IMR-90 (cell line): Measurements from ENCODE around the gene PLCL1. TPM values are rescaled to one million over a fixed set of nuclear protein-coding genes. Genes with fewer than 3 reads are reported as not detected.

Source experiments
- ATAC-seq: fragments of 200-7000 bp; cut with Tn5 transposase; 2 replicates; pipeline ENCODE4 v1.9.1; 2020; ENCODE audit warnings: low read depth, mild to moderate bottlenecking, moderate library complexity
- BruUV-seq: library from RNA; stranded (reverse); fragments of 400-500 nt; replicated peaks from 2 replicates; lab custom pipeline; 2021; lab: Mats Ljungman, UMichigan
- CTCF ChIA-PET: fragments of 300-600 bp; formaldehyde crosslinking; extraction: SDS; loops from one replicate; lab custom pipeline; 2021; ENCODE audit warnings: antibody characterized with exemption; lab: Yijun Ruan, JAX
- POLR2A ChIA-PET: fragments of 300-600 bp; sonication (Branson Sonifier 250); formaldehyde crosslinking; loops from one replicate; lab custom pipeline; 2022; ENCODE audit warnings: antibody characterized with exemption; ENCODE audit not compliant: unreplicated experiment; lab: Charles Lee
- DNase-seq: peaks from one replicate; pipeline ENCODE4 v3.0.0; 2013
- H2AFZ ChIP-seq: replicated peaks from 2 replicates; pipeline ENCODE3; 2013; ENCODE audit warnings: low read length, mild to moderate bottlenecking; ENCODE audit not compliant: poor library complexity
- H2AK5ac ChIP-seq: 2 replicates; pipeline ENCODE4 v1.6.1; 2013; ENCODE audit warnings: low read depth, low read length, inconsistent platforms
- H2AK9ac ChIP-seq: replicated peaks from 2 replicates; pipeline ENCODE3; 2013; ENCODE audit warnings: mild to moderate bottlenecking, low read depth, low read length, moderate library complexity; ENCODE audit not compliant: poor library complexity
- H2BK120ac ChIP-seq: 2 replicates; pipeline ENCODE4 v1.6.1; 2013; ENCODE audit warnings: low read depth, low read length, inconsistent platforms
- H2BK15ac ChIP-seq: 3 replicates; pipeline ENCODE4 v1.6.1; 2013; ENCODE audit warnings: low read depth, low read length, inconsistent platforms
- H2BK20ac ChIP-seq: 2 replicates; pipeline ENCODE4 v1.6.1; 2013; ENCODE audit warnings: low read depth, mild to moderate bottlenecking, inconsistent platforms, low read length, moderate library complexity
- H2BK5ac ChIP-seq: 2 replicates; pipeline ENCODE4 v1.6.1; 2013; ENCODE audit warnings: mild to moderate bottlenecking, low read depth, low read length, inconsistent platforms; ENCODE audit not compliant: poor library complexity, severe bottlenecking
- H3K14ac ChIP-seq: replicated peaks from 2 replicates; pipeline ENCODE4 v1.6.1; 2013; ENCODE audit warnings: low read depth, low read length, inconsistent platforms
- H3K18ac ChIP-seq: 2 replicates; pipeline ENCODE4 v1.6.1; 2013; ENCODE audit warnings: low read depth, low read length, control low read depth
- H3K23ac ChIP-seq: 2 replicates; pipeline ENCODE4 v1.6.1; 2013; ENCODE audit warnings: low read depth, low read length, inconsistent platforms
- H3K27ac ChIP-seq: 2 replicates; pipeline ENCODE4 v1.5.1; 2013; ENCODE audit warnings: mild to moderate bottlenecking, control low read depth, low read length; ENCODE audit not compliant: insufficient read depth
- H3K27me3 ChIP-seq: 2 replicates; pipeline ENCODE4 v1.6.1; 2013; ENCODE audit warnings: low read length; ENCODE audit not compliant: control insufficient read depth, insufficient read depth
- H3K36me3 ChIP-seq: 2 replicates; pipeline ENCODE4 v1.6.1; 2013; ENCODE audit warnings: low read length, mixed read lengths; ENCODE audit not compliant: control insufficient read depth, insufficient read depth
- H3K4ac ChIP-seq: 2 replicates; pipeline ENCODE4 v1.6.1; 2013; ENCODE audit warnings: low read depth, low read length, inconsistent platforms
- H3K4me1 ChIP-seq: 2 replicates; pipeline ENCODE4 v1.6.1; 2013; ENCODE audit warnings: low read length, mixed read lengths; ENCODE audit not compliant: control insufficient read depth, insufficient read depth
- H3K4me2 ChIP-seq: 2 replicates; pipeline ENCODE4 v1.6.1; 2013; ENCODE audit warnings: low read depth, mild to moderate bottlenecking, control low read depth, low read length, moderate library complexity
- H3K4me3 ChIP-seq: 2 replicates; pipeline ENCODE4 v1.5.1; 2013; ENCODE audit warnings: low read depth, mild to moderate bottlenecking, control low read depth, low read length, moderate library complexity; ENCODE audit not compliant: insufficient read depth
- H3K56ac ChIP-seq: 2 replicates; pipeline ENCODE4 v1.6.1; 2013; ENCODE audit warnings: low read length, inconsistent platforms; ENCODE audit not compliant: insufficient read depth; ENCODE audit errors: extremely low read depth
- H3K79me1 ChIP-seq, 2 experiments: 2 replicates each; pipeline ENCODE4 v1.6.1; 2013; ENCODE audit warnings: low read length in 2 of 2, inconsistent platforms in 1 of 2, low read depth in 1 of 2
- H3K9ac ChIP-seq: 2 replicates; pipeline ENCODE4 v1.6.1; 2013; ENCODE audit warnings: low read depth, low read length, control low read depth
- H3K9me1 ChIP-seq: 2 replicates; pipeline ENCODE4 v1.6.1; 2013; ENCODE audit warnings: low read length, inconsistent platforms; ENCODE audit not compliant: insufficient read depth
- H3K9me3 ChIP-seq: 2 replicates; pipeline ENCODE4 v1.6.1; 2013; ENCODE audit warnings: low read length; ENCODE audit not compliant: control insufficient read depth, insufficient read depth
- H4K20me1 ChIP-seq: 2 replicates; pipeline ENCODE4 v1.6.1; 2013; ENCODE audit warnings: low read length, inconsistent platforms; ENCODE audit not compliant: insufficient read depth
- H4K5ac ChIP-seq: 2 replicates; pipeline ENCODE4 v1.6.1; 2013; ENCODE audit warnings: mild to moderate bottlenecking, low read depth, low read length, control low read depth
- H4K8ac ChIP-seq, 2 experiments: 2 replicates each; pipeline ENCODE4 v1.6.1; 2013; ENCODE audit warnings: low read depth in 2 of 2, low read length in 2 of 2, control low read depth in 1 of 2, inconsistent platforms in 1 of 2
- H4K91ac ChIP-seq: 2 replicates; pipeline ENCODE4 v1.6.1; 2013; ENCODE audit warnings: low read depth, low read length, inconsistent platforms; ENCODE audit not compliant: insufficient read depth
- CEBPB ChIP-seq: IDR thresholded peaks from 2 replicates; pipeline ENCODE4 v1.6.1; 2012; ENCODE audit warnings: low read depth, low read length, improper control_type of control experiment
- CTCF ChIP-seq: conservative IDR thresholded peaks from 2 replicates; pipeline ENCODE4 v1.5.1; 2012; ENCODE audit warnings: mild to moderate bottlenecking, low read depth, low read length, improper control_type of control experiment
- FOS ChIP-seq: fragments of 150-350 bp; IDR thresholded peaks from 2 replicates; pipeline ENCODE4 v1.6.1; 2016; ENCODE audit warnings: low read depth, low read length
- SMC3 ChIP-seq: fragments of 150-350 bp; IDR thresholded peaks from 2 replicates; pipeline ENCODE4 v1.6.1; 2016; ENCODE audit warnings: low read depth, mild to moderate bottlenecking, antibody characterized with exemption, low read length, moderate library complexity
- USF2 ChIP-seq: fragments of 150-350 bp; IDR thresholded peaks from 2 replicates; pipeline ENCODE4 v1.6.1; 2017; ENCODE audit warnings: mild to moderate bottlenecking, antibody characterized with exemption, low read length, low read depth
- WGBS, 2 experiments: methylation state at CpG; one replicate each; pipeline versions ENCODE4 v1.1.5 to v1.1.7; 2013; ENCODE audit warnings: missing lambda C conversion rate in 2 of 2; ENCODE audit not compliant: insufficient read length in 1 of 2; ENCODE audit errors: extremely low coverage in 2 of 2; 5-methylcytosine and 5-hydroxymethylcytosine counted together
- dilution Hi-C: fragments of 300-500 bp; cut with HindIII; formaldehyde crosslinking; loops from one replicate; pipeline ENCODE4 v1.14.3; 2018; ENCODE audit warnings: low sequenced_read_pairs; ENCODE audit not compliant: unreplicated experiment
- in situ Hi-C: fragments of 300-500 bp; cut with MboI; formaldehyde crosslinking; loops from 3 replicates; pipeline ENCODE4 v1.14.3; 2019; ENCODE audit warnings: low sequenced_read_pairs, inconsistent platforms, mixed read lengths
- intact Hi-C: fragments of 100-400 bp; cut with micrococcal nuclease; formaldehyde crosslinking; loops from 2 replicates; pipeline ENCODE4 v1.10.0; 2022
- polyA plus RNA-seq, 3 experiments: library from polyadenylated mRNA; depleted of rRNA; stranded (reverse); fragments of >200 nt; gene quantifications; 2 replicates each; pipeline ENCODE4 v1.2.3, GENCODE V29; 2012; ENCODE audit warnings: low replicate concordance in 1 of 3
- total RNA-seq: library from RNA; depleted of rRNA; stranded (reverse); fragments of >200 nt; gene quantifications from 2 replicates; pipeline ENCODE4 v1.2.3, GENCODE V29; 2012

Gene PLCL1
- total and polyA plus RNA-seq, 2 of the 4 experiments (the other 2 are of a cell fraction): 0.14 to 0.18 TPM

DNA sequence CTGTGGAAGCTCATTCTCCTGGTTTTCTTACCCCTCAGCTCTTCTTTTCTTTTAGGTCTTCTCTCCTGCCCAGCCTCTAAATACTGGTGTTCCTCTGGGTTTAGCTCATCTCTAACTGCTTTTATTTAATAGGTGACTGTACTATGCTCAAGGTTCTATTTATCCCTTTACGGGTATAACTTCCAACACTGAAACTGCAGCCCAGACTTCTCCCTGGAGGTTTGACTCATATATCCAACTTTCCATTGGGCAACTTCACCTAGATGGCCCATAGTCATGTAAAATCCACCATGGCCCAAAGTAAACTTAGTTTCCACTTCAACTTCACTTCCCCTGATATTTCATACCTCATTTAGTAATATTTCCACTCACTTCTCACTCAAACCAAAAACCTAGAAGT, 273.1 kb downstream of the PLCL1 start:
- BruUV-seq: no TSS peak
- no peak for DNase-seq
- Histone ChIP-seq H3K4me2 (no peak overlapping the region), H3K27me3 (no peaks in the 10 kb centered on the region), H3K14ac (no peak overlapping the region), H4K20me1 (no peaks in the 10 kb centered on the region), H2AFZ (no peak overlapping the region), H4K91ac (no peak overlapping the region), H3K9me1 (no peaks in the 10 kb centered on the region), H3K4me3 (no peak overlapping the region), H2AK5ac (no peak overlapping the region), H3K4me1 (no peaks in the 10 kb centered on the region), H3K9ac (no peak overlapping the region), H2BK5ac (no peak overlapping the region), H2BK20ac (no peak overlapping the region), H3K56ac (no peak overlapping the region), H3K27ac (no peak overlapping the region), H3K79me1 (no peaks in the 10 kb centered on the region), H2AK9ac (no peak overlapping the region), H3K36me3 (no peaks in the 10 kb centered on the region), H3K18ac (no peak overlapping the region), H3K4ac (no peak overlapping the region), H4K8ac (no peak overlapping the region), H2BK120ac (no peak overlapping the region), H3K23ac (no peak overlapping the region), H4K5ac (no peak overlapping the region), H2BK15ac (no peak overlapping the region), H3K9me3 (no peaks in the 10 kb centered on the region)
- no CpG with 5 or more reads among the region's 1 CpG for WGBS, 2 experiments
- no peak for ATAC-seq
- intact Hi-C loops: no loop called here
- ChIA-PET POLR2A (no interaction called here), CTCF (no interaction called here)
- dilution Hi-C loops: no loop called here
- TF ChIP-seq USF2 (no peak), CTCF (no peak), SMC3 (no peak), CEBPB (no peak), FOS (no peak)
- in situ Hi-C loops: no loop called here
